Measurements from ENCODE around the gene CLASP2.
"Not testable (repeated sequence)": the region's sequence is repeated elsewhere in the genome, so short reads cannot be mapped to it uniquely, and the experiment has no call there.

Gene CLASP2

GRCh38 chr3:33717866-33718594, at the start of gene CLASP2:
CLASP2 (minus strand) TSS chr3:33718254; CDS start chr3:33718002, 252 bp downstream.
- DNase-seq (ENCODE audit: low spot score), result peak; percentile 81

GRCh38 chr3:33758864-33759263, 40.8 kb upstream of the CLASP2 start:
- no peak for DNase-seq (ENCODE audit: low spot score)

- no peak for DNase-seq (ENCODE audit: low spot score)
Measured at GRCh38 chr3:33758281-33758680, 40.2 kb upstream of the CLASP2 start.

- not testable (repeated sequence) for DNase-seq (ENCODE audit: low spot score)
Measured at GRCh38 chr3:33754391-33754790, 36.3 kb upstream of the CLASP2 start.

- DNase-seq (ENCODE audit: low spot score), result no peak
Measured at GRCh38 chr3:33751336-33751735, 33.3 kb upstream of the CLASP2 start.

- DNase-seq (ENCODE audit: low spot score), result no peak
Measured at GRCh38 chr3:33750211-33750548, 32.1 kb upstream of the CLASP2 start.

GRCh38 chr3:33749546-33750210, 31.6 kb upstream of the CLASP2 start:
- no peak for DNase-seq (ENCODE audit: low spot score)

- DNase-seq (ENCODE audit: low spot score), result no peak
Measured at GRCh38 chr3:33746416-33747116, 28.5 kb upstream of the CLASP2 start.

- DNase-seq (ENCODE audit: low spot score), result no peak
Measured at GRCh38 chr3:33737146-33737545, 19.1 kb upstream of the CLASP2 start.

- no peak for DNase-seq (ENCODE audit: low spot score)
Measured at GRCh38 chr3:33732394-33732793, 14.3 kb upstream of the CLASP2 start.

- DNase-seq (ENCODE audit: low spot score), result no peak
Measured at GRCh38 chr3:33729993-33730392, 11.9 kb upstream of the CLASP2 start.

GRCh38 chr3:33724256-33724655, 6.2 kb upstream of the CLASP2 start:
- DNase-seq (ENCODE audit: low spot score), result no peak

- DNase-seq (ENCODE audit: low spot score), result no peak
Measured at GRCh38 chr3:33722626-33723370, 4.7 kb upstream of the CLASP2 start.

GRCh38 chr3:33722191-33722590, 4.1 kb upstream of the CLASP2 start:
- DNase-seq (ENCODE audit: low spot score), result no peak

- DNase-seq (ENCODE audit: low spot score), result no peak
Measured at GRCh38 chr3:33718595-33718907, 497 bp upstream of the CLASP2 start.

- DNase-seq (ENCODE audit: low spot score), result peak; percentile 35
Measured at GRCh38 chr3:33717616-33717865, 513 bp downstream of the CLASP2 start.

- no peak for DNase-seq (ENCODE audit: low spot score)
Measured at GRCh38 chr3:33716227-33716626, 1.8 kb downstream of the CLASP2 start.

GRCh38 chr3:33711100-33711499, 7.0 kb downstream of the CLASP2 start:
- DNase-seq (ENCODE audit: low spot score), result no peak

- DNase-seq (ENCODE audit: low spot score), result no peak
Measured at GRCh38 chr3:33706056-33706455, 12.0 kb downstream of the CLASP2 start.

- DNase-seq (ENCODE audit: low spot score), result no peak
Measured at GRCh38 chr3:33704891-33705290, 13.2 kb downstream of the CLASP2 start.

GRCh38 chr3:33699275-33699674, 18.8 kb downstream of the CLASP2 start:
- no peak for DNase-seq (ENCODE audit: low spot score)

GRCh38 chr3:33694944-33695343, 23.1 kb downstream of the CLASP2 start:
- no peak for DNase-seq (ENCODE audit: low spot score)

- no peak for DNase-seq (ENCODE audit: low spot score)
Measured at GRCh38 chr3:33690341-33690740, 27.7 kb downstream of the CLASP2 start.
